ENCODE data around the gene GNPTAB.
"Not testable (repeated sequence)": the region's sequence is repeated elsewhere in the genome, so short reads cannot be mapped to it uniquely, and the experiment has no call there.

The GNPTAB gene

DNA sequence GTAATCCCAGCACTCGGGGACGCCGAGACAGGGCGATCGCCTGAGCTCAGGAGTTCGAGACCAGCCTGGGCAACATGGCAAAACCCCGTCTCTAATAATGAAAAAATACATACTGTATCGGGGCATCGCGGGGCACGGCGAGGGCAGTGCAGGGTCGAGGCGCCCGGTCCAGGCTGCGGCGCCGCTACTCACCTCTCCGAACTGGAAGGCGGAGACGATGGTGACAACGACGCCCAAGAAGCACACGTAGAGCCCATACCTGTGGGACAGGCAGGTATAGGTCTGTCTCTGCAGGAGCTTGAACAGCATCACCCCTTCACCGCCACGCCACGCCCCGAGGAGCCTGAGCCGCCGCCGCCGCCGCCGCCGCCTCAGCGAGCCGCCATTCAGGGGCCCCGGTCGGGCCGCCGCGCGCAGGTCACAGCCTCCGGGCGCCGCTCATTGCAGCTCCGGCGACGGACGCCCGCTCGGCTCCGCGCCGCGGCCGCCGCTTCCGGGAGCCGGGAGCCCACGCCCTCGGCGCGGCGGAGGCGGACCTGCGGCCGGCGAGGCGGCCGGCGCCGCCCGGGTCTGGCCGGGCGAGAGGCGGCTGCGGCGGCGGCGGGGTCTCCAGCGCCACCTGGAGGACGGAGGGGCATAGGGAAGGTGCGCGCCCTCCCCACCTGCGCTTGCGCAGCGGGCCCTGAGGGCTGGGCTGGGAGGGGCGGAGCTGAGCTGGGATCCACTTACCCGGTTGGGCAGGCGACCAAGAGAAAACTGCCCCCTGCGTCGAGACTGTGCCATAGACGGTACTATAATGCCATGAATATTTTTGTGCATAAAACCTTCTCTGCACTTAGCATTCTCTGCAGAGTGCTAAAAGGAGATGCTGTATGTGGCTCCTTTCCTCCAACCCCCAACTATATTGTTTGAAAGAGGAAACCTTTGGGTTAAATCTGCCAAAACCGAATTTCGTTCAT is at the start of gene GNPTAB:
GNPTAB (minus strand) TSS at position 593 of the 959 bp plus-strand sequence; CDS start at position 309, 284 bp downstream.
- peak; percentile 14 to 93 (median 82) for DNase-seq

- peak in 2 of 56 donors; percentile 4 to 5 for DNase-seq
Observed at GRCh38 chr12:101878243-101878821, 47.6 kb upstream of the GNPTAB start.

DNA sequence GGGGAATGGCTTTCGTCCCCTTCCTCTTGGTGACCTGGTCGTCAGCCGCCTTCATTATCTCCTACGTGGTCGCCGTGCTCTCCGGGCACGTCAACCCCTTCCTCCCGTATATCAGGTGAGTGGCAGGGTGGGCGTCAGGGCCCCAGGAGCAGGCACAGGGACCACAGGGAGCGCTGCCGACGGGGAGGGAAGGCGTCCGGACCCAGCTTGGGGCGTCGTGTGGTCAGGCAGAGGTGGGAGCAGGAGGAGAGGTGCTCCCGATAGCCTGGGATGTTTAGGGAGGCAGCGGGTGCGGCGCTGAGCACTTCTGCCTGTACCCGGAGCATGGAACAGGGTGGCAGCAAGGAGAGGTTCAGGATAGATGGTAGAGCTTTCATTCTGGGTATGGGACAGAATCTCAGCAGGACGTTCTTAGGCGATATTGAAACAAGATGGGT is 47.1 kb upstream of the GNPTAB start:
- DNase-seq: peak in 5 of 56 donors; percentile 6 to 28 (median 14)

GRCh38 chr12:101876861-101877805 is 46.4 kb upstream of the GNPTAB start, which contains the start of gene DRAM1:
Gene DRAM1 (plus strand): TSS chr12:101877580. CDS start chr12:101877790, 210 bp downstream.
- peak in 46 of 56 donors; percentile 5 to 78 (median 49) for DNase-seq

DNA sequence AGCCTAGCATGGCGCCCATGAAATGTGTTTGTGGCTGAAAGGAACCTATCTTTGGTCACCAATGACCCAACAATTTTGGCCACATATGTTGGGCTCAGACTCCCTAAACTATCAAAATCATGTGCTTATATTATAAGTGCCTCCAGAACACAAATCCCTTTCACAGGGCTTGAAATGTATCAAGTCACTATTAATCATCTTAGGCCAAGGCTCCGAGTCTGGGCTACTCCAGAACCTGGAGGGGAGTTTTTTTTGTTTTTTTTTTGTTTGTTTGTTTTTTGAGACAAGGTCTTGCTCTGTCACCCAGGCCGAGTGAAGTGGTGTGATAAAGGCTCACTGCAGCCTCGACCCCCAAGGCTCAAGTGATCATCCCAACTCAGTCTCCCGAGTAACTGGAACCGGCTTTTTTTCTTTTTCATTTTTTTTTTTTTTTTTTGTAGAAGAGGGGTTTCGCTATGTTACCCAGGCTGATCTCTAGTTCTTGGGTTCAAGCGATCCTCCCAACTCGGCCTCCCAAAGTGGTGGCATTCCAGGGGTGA is 45.6 kb upstream of the GNPTAB start:
- DNase-seq: no peak

DNA sequence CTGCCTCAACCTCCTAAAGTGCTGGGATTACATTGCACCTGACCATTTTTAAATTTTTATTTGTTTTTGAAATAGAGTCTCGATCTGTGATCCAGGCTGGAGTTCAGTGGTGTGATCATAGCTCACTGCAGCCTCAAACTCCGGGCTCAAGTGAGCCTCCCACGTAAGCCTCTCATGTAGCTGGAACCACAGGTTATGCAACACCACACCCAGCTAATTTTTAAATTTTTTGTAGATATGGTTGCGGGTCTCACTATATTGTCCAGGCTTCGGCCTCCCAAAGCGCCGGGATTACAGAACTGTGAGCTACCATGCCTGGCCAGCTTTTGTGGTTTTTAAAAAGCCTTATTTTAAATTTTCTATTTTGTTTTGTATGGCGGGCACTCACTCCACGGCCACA is 44.4 kb upstream of the GNPTAB start:
- DNase-seq: no peak

DNA sequence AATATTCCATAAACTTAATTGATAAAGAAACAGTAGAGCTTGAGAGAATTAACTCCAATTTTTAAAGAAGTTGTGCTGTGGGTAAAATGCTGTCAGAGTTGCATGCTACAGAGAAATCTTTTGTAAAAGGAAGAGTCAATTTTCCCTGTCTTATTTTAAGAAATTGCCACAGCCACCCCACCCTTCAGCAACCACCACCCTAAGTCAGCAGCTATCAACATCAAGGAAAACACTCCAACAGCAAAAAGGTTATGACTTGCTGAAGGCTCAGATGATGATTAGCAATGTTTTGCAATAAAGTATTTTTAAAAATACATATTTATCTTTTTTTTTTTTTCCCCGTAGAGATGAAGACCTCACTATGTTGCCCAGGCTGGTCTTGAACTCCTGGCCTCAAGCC is 40.2 kb upstream of the GNPTAB start:
- no peak for DNase-seq

GRCh38 chr12:101867619-101868018 is 36.9 kb upstream of the GNPTAB start:
- not testable (repeated sequence) for DNase-seq

GRCh38 chr12:101866615-101867373 is 36.0 kb upstream of the GNPTAB start:
- no peak for DNase-seq

- DNase-seq: no peak
Observed at GRCh38 chr12:101863981-101864380, 33.2 kb upstream of the GNPTAB start.

GRCh38 chr12:101862245-101862644 is 31.5 kb upstream of the GNPTAB start:
- DNase-seq: no peak

DNA sequence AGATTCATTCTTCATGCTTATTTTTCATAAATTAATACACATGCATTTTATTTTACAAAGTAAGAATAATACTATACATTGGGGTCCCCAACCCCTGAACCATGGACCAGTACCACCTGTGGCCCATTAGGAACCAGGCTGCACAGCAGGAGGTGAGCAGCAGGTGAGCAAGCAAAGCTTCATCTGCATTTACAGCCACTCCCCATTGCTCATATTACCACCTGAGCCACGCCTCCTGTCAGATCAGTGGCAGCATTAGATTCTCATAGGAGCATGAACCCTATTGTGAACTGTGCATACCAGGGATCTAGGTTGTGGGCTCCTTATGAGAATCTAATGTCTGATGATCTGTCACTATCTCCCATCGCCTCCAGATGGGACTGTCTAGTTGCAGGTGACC is 30.9 kb upstream of the GNPTAB start:
- not testable (repeated sequence) for DNase-seq

DNA sequence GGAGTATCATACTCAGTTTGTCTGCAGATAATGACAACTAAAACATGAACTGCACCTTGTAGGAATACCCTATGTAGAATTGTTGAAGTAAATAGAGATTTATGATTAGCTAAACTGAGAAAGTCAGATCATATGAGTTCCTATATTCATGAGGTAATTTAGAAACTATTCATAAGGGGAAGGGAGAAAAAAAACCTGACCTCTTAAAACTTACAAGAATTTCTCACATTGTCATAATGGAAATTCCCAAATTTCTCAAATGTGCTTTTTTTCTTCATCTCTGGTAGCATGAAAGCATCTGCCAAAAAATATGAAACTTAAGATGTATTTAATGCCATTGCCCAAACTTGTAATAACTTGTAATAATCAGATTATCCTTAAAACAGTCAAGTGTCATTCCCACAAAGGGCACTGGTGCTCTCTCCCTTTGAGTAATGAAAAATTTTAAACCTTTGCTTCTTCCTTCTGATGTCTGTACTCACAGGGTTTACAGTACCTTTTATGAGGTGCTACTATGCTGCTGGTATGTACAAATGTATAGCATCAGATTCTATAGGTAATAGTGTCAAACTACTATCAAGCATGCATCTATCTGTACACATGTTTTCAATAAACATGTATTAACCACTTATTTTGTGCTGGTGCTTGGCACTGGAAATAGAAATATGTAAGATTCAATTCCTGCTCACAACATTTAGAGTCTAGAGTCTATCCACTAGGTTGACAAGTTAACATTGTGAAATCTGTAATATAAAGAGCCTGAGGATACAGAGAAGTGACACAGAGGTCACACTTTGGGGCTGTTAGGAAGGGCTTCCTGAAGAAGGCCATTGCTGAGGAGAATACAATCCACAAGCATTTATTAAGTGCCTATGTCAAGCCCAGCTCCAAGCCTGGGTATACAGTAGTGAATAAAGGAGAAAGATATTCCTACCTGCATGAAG is 29.2 kb upstream of the GNPTAB start:
- DNase-seq: no peak

GRCh38 chr12:101858361-101858760 is 27.6 kb upstream of the GNPTAB start:
- no peak for DNase-seq

DNA sequence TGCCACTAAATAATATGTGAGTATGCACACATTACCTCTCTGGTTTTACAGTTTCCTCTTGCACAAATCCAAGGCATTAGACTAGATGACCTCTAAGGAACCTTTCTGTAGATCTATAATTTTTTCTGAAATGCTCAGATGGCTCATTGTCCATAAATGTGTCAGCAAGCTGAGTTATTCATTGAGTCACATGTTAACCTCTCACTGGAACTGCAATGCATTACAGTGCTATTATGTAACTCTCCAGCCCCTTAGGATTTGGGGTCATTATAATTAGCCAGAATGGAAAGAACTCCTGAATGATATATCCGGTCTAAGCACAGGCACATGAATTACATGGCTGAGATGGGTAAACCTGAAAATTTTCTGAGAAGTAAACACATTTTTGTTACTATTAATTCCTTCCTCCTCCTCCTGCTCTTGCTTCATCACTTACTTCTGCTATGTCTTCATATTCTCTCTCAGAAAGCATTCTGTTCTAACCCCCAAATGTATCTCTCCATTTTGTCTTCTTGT is 26.3 kb upstream of the GNPTAB start:
- DNase-seq: no peak

DNA sequence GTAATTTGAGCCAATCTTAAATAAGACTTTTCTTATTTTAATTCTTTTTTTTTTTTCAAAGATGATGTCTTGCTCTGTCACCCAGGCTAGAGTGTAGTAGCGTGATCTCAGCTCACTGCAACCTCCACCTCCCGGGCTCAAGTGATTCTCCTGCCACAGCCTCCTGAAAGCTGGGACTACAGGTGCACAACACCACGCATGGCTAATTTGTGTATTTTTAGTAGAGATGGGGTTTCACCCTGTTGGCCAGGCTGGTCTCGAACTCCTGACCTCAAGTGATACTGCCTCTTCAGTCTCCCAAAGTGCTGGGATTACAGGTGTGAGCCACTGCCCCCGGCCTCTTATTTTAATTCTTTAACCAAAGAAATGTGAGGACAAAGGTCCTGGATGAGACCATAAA is 25.9 kb upstream of the GNPTAB start:
- DNase-seq: not testable (repeated sequence)

- no peak for DNase-seq
Observed at GRCh38 chr12:101855976-101856375, 25.2 kb upstream of the GNPTAB start.

DNA sequence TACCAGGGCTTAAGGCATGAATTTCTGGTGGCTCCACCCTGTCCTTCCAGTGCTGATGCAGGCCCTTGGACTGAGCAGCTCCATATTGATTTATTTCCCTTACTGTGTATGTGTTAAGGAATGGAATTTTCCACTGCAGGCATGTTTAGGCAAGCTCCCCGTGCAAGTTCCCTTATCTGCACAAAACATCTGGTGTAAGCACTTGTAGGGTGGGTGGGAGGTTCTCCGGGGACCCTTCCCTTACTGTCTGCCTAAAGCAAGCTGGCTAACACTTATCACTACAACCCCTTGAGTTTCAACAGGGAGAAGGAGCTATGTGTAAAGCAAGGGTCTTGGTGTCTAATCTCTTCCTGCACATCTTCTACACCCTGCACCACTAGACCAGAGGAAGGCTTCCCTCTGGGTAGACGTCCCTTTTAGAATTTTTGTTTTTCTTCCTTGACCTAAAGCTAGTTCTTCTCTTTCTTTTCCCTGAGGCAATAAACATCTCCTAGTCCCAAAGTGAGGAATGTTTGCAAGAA is 24.7 kb upstream of the GNPTAB start:
- no peak for DNase-seq
